Heart right ventricle (tissue), 16 donors: ENCODE data around the gene ATF3. TPM values are rescaled to one million over a fixed set of nuclear protein-coding genes. Genes with fewer than 3 reads are reported as not detected.

Experiments used
- ATAC-seq, 8 donors: fragments of 200-7000 bp; cut with Tn5 transposase; one replicate each; pipeline ENCODE4 v1.9.1; 2020; ENCODE audit warnings: mild to moderate bottlenecking in 8 of 8, moderate library complexity in 8 of 8, moderate number of reproducible peaks in 1 of 8
- DNase-seq, 2 donors: peaks; one replicate each; pipeline ENCODE4 v3.0.0-alpha.2; 2020
- H3K27ac ChIP-seq, 10 donors: fragments of 200-600 bp; sonication (generic) in 2 of 10; one replicate each; pipeline versions ENCODE4 v1.5.0 to v1.8.0; 2020 to 2022; ENCODE audit warnings: mild to moderate bottlenecking in 3 of 10
- H3K27me3 ChIP-seq, 7 donors: fragments of 200-600 bp; one replicate each; pipeline ENCODE4 v1.8.0; 2021 to 2022; ENCODE audit warnings: mild to moderate bottlenecking in 2 of 7
- H3K36me3 ChIP-seq, 9 donors: fragments of 200-600 bp; sonication (generic) in 1 of 9; one replicate each; pipeline versions ENCODE4 v1.5.0 to v1.8.0; 2020 to 2022; ENCODE audit warnings: mild to moderate bottlenecking in 2 of 9
- H3K4me1 ChIP-seq, 9 donors: fragments of 200-600 bp; sonication (generic) in 1 of 9; one replicate each; pipeline versions ENCODE4 v1.5.0 to v1.8.0; 2020 to 2022; ENCODE audit warnings: mild to moderate bottlenecking in 4 of 9
- H3K4me3 ChIP-seq, 10 donors: fragments of 200-600 bp; sonication (generic) in 2 of 10; one replicate each; pipeline versions ENCODE4 v1.5.0 to v1.8.0; 2020 to 2022; ENCODE audit warnings: mild to moderate bottlenecking in 7 of 10, moderate library complexity in 2 of 10
- H3K9me3 ChIP-seq, 11 donors: fragments of 200-600 bp in 10 of 11; sonication (generic) in 2 of 11; one replicate each; pipeline versions ENCODE4 v1.5.0 to v1.8.0; 2013 to 2022; ENCODE audit warnings: mild to moderate bottlenecking in 2 of 11, control low read depth in 1 of 11, moderate library complexity in 1 of 11
- CTCF ChIP-seq, 9 donors: fragments of 200-600 bp; sonication (generic) in 2 of 9; IDR thresholded peaks; one replicate each; pipeline versions ENCODE4 v1.5.0 to v1.8.0; 2021 to 2022; ENCODE audit warnings: antibody characterized with exemption in 9 of 9, mild to moderate bottlenecking in 5 of 9, moderate library complexity in 1 of 9
- WGBS, 2 donors: extraction: QIAGEN DNeasy Blood & Tissue Kit; methylation state at CpG; one replicate each; pipeline ENCODE4 v1.1.7; 2013; ENCODE audit warnings: inconsistent platforms in 1 of 2; 5-methylcytosine and 5-hydroxymethylcytosine counted together
- intact Hi-C, 10 donors: fragments of 100-400 bp; cut with DNase I; formaldehyde crosslinking; loops; one replicate each; pipeline versions ENCODE4 v1.11.1 to v1.14.2; 2022
- polyA plus RNA-seq, 2 donors: library from polyadenylated mRNA; stranded (reverse); fragments of 200-250 nt; gene quantifications; one replicate each; pipeline ENCODE4 v1.2.3, GENCODE V29; 2013
- total RNA-seq, 10 donors: library from RNA; stranded (reverse); fragmentation: NEBNext Ultra II Directional in 3 of 10; extraction: Animal tissue kit (Norgen Biotek cat#: 25700) in 3 of 10; gene quantifications; one replicate each; pipeline versions ENCODE4 v1.2.1 to v1.2.4, GENCODE V29; 2021 to 2023
- donor health status: Arrhythmogenic right ventricular cardiomyopathy.
- donor health status: ischemic (EF 13 %, LVEDD 7.1; RV severe dilation, severe dysfunction).
- donor health status: healthy with polysubstance abuse.
- donor health status: DM: no; HTN: yes; CAD: no.
- donor health status: DM: no; HTN: no; CAD: no.
- donor health status: ischemic (EF 25% LVEDD 6.9; RV normal size, moderate dysfunction).
- donor health status: ischemic (EF 25% LVEDD 5.7; RV mildly dilated, moderate dysfunction).
- donor health status: healthy.
- donor health status: DM: yes; HTN: yes; CAD: no.
- donor health status: Ischemic cardiomyopathy.
- donor health status: ischemic (EF 35%, LVEDD 5.7; RV mildly dilated, moderate dysfunction).
- donor health status: nonischemic (EF 11% LVEDD 7.7; RV severe dilation, severe dysfunction).
- donor health status: DM: yes; HTN: yes; CAD: no.
- donor health status: PGD.
- donor health status: ischemic (EF 29% LVEDD 5.4; RV normal size, mild dysfunction).
- donor health status: nonischemic (EF 23%, LVEDD 6.1; RV moderate dilation, normal function).

The ATF3 gene
- total and polyA plus RNA-seq, 12 donors = 8.4 to 684 (median 25.9) TPM

GRCh38 chr1:212640223-212640878, 31.8 kb downstream of the ATF3 start:
- H3K4me1 ChIP-seq = peaks cover 15 to 57% (median 41%) of the 10 kb centered on the region in 9 donors
- ATAC-seq (no peak), DNase-seq (no peak)
- H3K9me3 ChIP-seq = peaks cover 0 to 11% (median 0%) of the 10 kb centered on the region in 11 donors
- 99 to 100% methylated on average over 3 of the region's 3 CpGs for WGBS, 2 donors
- TF ChIP-seq CTCF (IDR thresholded peaks at IDR 0.05) = no peak
- H3K36me3 ChIP-seq = no peaks in the 10 kb centered on the region
- H3K4me3 ChIP-seq = no peak overlapping the region
- intact Hi-C loops = no loop called here
- H3K27ac ChIP-seq = peak overlapping the region in 1 of 10 donors; percentile 89
- no peaks in the 10 kb centered on the region for H3K27me3 ChIP-seq

- Histone ChIP-seq H3K27ac (no peak overlapping the region), H3K4me3 (no peak overlapping the region), H3K9me3 (peaks cover 0 to 11% (median 0%) of the 10 kb centered on the region in 11 donors), H3K36me3 (no peaks in the 10 kb centered on the region), H3K4me1 (peaks cover 4 to 41% (median 25%) of the 10 kb centered on the region in 9 donors), H3K27me3 (no peaks in the 10 kb centered on the region)
- no peak for TF ChIP-seq CTCF (IDR thresholded peaks at IDR 0.05)
- no peak for DNase-seq
- ATAC-seq = no peak
- 94 to 95% methylated on average over 1 of the region's 1 CpG for WGBS, 2 donors
- intact Hi-C loops = no loop called here
Observed at GRCh38 chr1:212641956-212642355, 33.4 kb downstream of the ATF3 start.

- Histone ChIP-seq H3K4me1 (peaks cover 0 to 27% (median 13%) of the 10 kb centered on the region in 9 donors), H3K4me3 (no peak overlapping the region), H3K27ac (peak overlapping the region in 2 of 10 donors; percentile 24 to 31), H3K36me3 (no peaks in the 10 kb centered on the region), H3K27me3 (no peaks in the 10 kb centered on the region), H3K9me3 (peaks cover 0 to 11% (median 0%) of the 10 kb centered on the region in 11 donors)
- peak in 1 of 8 donors; percentile 12 for ATAC-seq
- no peak for DNase-seq
- intact Hi-C loops = no loop called here
- TF ChIP-seq CTCF (IDR thresholded peaks at IDR 0.05) = no peak
- WGBS, 2 donors = 93 to 97% methylated on average over 2 of the region's 2 CpGs
Observed at GRCh38 chr1:212643877-212644276, 35.3 kb downstream of the ATF3 start.

- Histone ChIP-seq H3K4me3 (no peak overlapping the region), H3K27ac (no peak overlapping the region), H3K9me3 (peaks cover 0 to 9% (median 0%) of the 10 kb centered on the region in 11 donors), H3K36me3 (no peaks in the 10 kb centered on the region), H3K27me3 (no peaks in the 10 kb centered on the region), H3K4me1 (peaks cover 0 to 18% (median 8%) of the 10 kb centered on the region in 9 donors)
- no peak for TF ChIP-seq CTCF (IDR thresholded peaks at IDR 0.05)
- DNase-seq (no peak), ATAC-seq (peak in 1 of 8 donors; percentile 11)
- 92% methylated on average over 6 of the region's 6 CpGs for WGBS, 2 donors
- intact Hi-C loops = loop anchor here in 1 of 10 donors (5.0 kb wide), 1 partner anchor 422 kb away; no protein-coding TSS in a partner anchor
Observed at GRCh38 chr1:212644866-212645545, 36.4 kb downstream of the ATF3 start.
